ENCODE data around the gene NRXN2.

Gene NRXN2

DNA sequence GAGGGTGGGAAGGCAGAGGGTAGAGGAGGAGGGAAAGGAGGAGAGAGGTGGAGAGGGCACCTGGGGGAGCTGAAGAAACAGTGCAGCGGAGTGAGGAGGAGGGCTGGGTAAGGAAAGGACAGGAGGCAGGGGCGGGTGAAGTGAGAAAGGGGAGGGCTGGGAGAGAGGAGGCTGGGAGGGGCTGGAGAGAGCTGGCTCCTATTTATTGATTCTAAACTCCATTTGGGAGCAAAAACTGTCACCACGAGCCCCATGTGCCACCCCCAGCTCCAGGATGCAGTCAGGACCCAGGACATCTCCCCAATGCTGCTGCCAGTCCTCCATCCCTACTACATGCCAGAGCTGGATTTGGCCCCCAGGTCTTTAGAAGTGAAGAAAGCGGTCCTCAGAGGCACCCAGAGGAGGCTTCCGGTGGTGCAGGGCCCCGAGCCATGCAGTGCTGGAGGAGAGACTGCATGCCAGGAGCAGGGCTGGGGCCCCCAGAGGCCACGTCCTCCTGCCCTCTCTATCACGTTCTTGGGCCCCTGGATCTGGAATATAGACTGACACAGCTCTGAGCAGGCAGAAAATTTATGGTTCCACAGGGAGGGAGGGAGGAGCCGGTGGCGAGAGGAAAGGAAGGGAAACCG, 78.2 kb downstream of the NRXN2 start:
- DNase-seq: no peak

DNA sequence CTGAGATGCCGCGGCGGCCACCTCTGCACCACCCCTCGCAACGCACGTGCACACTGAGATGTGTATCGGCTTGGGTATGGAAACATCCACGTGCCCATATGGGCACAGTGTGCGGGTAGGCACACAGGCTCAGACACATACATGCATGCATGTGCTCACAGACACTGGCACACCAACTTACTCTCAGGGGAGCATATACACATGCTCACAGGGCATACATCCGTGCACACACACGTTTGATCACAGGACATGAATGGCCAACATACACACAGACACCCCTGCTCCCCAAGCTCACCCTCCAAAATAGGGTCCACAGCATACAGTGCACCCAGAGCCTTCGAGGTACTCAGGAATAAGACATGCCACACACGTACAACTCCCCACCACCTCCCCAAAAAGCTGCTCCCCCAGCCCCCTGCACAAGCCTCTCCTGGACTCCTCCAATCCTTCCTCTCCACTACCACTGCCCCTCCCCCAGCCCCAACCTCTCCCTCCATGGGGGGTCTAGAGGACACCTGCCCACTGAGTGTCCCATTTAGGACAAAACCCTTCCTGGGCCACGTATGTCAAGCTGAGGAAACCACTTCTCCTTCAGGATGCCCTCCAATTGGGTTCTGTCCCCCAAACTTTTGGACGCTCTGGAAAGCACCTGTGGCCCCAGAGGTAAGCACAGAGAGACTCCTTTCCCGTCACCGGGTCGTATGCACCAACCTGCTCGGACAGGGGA, 78.9 kb downstream of the NRXN2 start:
- DNase-seq: no peak

DNA sequence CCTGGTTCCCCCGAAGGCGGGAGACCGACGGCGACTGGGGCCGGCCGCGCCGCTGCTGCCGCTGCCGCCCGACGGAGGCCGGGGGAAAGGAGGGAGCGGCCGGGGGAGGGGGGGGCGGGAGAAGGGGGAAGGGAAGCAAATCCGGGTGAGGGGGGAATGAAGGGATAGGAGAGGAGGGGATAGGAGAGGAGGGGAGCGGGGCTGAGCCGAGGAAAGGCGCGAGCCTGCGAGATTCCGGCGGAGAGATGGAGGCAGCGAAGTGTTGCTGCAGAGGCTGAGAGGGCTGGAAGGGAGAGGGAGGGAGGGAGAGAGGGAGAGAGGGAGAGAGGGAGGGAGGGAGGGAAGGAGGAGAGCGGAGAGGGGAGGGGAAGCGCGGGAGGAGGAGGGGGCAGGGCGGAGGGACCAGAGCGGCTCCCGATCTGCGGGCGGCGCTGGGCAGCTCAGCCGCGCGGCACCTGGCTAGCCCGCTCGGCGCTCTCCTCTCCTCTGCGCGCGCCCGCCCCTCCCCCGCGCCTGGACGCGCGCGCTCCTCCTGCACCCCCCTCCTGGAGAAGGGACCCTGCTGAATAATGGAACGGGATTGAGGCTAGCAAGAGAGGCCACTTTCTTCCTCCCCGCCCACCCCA, 79.6 kb downstream of the NRXN2 start:
- no peak for DNase-seq

DNA sequence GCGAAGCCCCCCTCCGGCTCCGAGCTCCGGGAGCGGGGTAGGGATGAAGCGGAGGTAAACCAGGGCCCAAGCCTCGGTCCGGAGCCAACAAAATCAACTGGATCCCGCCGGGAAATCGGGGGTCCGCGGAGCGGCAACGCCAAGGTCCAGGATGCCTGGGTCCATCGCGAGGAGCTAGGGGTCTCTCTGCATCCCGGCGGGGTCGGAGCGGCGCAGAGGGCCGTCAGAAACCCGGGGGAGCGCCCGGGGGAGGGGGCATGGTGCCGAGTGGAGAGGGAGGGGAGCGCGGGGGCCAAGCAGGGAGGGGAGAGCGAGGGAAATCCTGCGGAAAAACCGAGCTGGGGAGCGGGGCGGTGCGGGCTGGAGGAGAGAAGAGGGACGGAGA, 80.1 kb downstream of the NRXN2 start:
- no peak for DNase-seq

DNA sequence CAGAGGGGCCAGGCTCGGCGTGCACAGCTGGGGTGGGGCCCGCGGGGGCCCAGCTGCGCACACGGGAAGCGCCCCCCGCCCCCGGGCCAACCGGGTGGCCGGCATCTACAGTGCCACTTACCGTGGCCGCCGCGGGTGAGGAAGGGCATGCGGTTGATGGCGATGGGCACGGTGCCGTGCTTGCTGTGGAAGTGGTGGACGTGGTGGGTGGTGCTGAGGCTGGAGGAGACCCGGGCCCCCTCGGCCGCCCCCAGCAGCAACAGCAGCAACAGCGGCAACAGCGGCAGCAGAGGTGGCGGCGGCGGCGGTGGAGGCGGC, 80.6 kb downstream of the NRXN2 start:
- no peak for DNase-seq

DNA sequence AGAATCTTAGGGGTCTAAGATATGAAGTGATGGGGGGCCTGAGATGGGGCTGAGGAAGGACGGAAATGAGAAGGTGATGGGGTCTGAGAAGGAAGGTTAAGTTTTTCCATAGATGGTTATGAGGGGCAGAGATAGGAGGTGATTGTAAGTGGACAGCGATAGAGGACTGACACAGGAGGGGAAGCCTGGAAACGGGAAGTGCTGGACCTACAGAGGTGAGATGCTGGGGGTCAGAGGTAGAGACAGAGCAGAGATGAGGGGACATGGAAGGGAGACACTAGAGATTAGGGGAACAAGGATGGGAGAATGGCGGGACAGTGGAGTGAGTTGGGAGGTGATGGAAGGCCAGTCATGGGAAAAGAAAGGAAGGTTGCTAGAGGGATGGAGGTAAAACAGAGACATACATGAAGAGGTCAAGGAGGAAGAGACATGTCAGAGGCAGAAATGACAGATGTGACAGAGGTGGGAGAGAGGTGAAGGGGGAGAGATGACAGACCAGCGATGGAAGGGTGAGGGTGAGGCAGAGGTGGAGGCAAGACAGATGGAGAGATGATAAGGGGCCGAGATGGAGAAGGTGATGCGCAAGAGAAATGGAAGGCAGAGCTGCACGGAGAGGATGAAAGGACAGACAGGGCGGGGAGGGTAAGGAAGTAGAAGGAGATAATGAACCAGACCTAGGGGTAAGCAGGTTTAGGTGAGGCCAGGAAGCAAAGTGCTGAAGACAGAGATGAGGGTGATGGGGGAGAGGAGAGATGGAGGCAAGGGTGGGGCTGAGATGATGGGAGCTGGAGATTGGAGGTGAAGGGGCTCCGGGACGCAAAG, 81.2 kb downstream of the NRXN2 start:
- no peak for DNase-seq

DNA sequence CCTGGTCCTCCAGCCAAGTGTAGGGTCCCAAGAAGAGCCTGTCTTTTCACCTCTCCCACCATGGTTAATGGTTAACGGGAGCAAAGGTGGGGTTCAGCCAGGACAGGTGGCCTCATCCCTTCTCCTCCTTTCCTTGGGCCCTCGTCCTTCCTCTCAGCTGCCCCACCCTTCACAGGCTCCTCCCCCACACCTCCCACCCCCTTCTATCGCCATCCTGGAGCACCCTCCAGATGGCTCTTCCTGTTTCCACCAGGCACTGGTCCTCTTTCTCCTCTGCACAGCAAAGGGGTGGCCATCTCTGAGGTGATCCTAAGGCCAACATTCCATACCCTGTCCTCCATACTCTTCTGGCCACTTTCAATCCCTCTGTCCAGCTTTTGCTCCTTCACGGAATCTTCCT, 83.1 kb downstream of the NRXN2 start:
- no peak for DNase-seq

DNA sequence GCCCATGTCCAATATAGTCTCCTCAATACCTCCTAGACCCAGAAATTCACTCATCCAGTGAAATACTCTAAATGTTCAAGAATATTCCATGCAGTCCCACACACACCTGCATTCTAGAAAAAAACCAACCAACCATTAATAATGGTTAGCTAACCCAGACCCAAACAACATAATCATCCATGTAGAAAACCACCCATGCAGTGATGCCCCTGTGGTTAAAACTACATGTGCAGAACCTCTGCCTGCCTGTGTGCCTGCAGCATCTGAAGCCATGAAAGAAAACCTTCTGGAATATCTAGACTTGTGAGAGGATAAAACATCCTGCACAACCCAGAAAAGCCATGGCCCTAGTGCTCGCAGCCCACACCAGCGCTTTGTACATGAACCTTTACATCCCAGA, 84.2 kb downstream of the NRXN2 start:
- DNase-seq: no peak

DNA sequence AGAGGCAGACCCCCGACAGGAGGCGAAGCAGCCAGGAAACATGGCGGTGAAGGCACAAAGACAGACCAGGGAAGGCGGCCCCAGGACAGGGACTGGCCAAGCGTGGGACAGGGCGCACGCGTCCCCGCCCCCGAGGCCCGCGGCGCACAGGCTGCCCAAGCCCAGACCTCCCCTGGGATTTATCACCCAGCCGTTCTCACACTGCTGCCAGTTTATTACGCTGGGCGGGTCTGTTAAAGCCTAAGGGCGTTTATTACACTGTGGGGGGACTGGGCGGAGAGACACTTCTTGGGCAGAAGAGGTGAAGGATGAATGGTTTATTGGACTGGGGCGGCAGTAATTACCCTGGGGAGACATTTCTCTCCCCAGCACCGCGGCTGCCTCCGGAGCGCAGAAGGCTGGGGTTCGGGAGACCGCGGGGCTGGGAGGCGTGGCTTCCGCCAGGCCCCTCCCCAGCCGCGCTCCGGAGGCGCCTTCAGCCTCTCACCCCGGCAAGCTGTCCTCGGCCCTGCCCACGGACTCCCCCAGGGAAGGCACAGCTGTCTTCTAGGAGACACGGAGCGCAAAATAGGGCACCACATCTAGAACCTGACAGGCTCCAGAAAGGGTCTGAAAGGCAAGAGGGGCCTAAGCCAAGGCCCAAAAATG, 84.9 kb downstream of the NRXN2 start:
- DNase-seq: no peak

DNA sequence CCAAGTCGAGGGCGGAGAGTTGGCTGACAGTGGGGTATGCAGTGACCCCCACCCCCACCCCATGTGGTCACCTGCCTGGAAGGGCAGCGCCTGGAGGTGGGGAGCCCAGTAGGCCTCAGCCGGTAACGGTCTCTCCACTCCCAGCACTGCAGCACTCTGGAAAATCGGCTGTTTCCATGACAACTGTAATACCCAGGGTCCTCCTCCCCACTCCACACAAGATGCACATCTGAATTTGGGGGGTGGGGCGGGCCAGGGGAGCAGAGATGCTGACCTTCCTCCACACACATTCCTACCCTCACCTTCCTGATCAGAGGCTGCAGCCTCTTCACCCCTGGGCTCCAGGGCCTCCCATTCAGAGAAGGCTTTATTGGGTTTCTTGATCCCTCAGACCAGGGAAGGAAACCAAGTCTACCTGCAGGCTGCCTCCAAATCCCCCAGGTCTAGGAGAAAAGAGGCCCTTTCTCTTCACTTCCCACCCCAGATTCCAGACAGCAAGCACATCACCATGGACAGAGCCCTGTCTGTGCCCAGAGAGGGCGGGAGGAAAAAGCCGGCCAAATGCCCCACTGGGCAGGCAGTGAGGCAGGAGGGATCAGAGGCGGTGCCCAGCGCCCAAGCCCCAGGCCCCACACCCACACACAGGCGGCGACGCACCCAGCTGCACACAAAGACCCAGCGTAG, 85.5 kb downstream of the NRXN2 start:
- no peak for DNase-seq

DNA sequence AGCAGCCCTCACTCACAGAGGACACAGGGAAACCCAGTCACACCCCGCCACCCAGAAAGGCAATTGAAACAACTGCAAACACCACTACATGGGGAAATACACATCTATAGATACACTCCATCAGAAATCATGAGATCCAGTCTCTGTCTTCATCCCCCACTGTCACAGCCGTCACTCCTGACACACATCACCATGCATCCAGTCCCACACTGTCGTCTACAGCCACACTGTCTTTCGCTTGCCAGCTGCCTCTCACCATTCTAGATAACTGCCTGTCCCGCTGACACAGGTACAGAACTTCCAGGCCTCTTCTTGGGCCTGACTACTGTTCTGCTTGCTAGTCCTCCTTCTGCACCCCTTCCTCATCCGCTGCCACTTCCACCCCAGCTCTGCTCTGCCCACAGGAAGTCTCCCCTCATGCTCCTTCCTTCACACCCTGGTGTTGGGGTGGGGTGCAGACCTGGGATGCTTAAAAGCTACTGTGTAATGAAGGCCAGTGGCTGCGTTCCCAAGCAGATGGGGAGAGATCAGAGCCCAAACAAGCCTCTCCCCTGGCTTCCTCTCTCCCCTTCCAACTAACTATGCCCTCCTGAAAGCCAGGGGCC, 89.3 kb downstream of the NRXN2 start:
- DNase-seq: no peak

DNA sequence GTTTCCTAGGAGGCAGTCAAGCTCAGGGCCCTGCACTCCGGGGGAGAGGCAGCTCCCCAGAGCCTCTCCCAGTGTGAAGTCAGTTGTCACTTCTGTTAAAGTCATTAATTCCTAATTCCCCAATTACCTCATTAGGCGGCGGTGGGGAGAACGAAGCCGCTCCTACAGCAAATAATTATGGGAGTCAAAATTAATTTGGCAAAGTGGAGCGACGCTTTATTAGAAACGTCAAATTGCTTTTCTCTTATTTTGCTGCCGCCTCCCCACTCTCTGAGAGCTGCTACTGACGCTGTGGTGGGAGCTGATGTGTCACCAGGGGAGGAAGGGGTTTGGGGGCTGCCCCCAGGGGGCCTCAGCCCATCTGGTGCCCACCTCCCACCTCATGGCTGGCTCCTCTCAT, 90.3 kb downstream of the NRXN2 start:
- no peak for DNase-seq

DNA sequence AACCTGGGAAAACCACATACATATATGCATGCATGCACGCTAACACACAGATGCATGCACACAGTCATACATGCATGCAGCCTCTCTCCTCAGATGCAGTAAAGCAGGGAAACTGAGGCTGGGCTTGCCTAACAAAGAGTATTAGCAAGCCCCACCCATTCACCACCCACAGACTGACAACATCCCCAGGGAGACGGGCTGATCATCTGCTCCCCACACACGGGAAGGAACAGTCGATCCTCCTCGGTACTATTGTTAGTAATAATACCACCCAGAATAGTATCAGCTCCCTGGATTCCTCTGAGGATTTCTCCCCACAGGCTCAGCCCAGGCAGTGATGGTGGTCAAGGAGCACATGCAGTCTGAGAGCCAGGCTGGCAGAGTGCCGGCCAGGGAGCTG, 90.8 kb downstream of the NRXN2 start:
- no peak for DNase-seq

DNA sequence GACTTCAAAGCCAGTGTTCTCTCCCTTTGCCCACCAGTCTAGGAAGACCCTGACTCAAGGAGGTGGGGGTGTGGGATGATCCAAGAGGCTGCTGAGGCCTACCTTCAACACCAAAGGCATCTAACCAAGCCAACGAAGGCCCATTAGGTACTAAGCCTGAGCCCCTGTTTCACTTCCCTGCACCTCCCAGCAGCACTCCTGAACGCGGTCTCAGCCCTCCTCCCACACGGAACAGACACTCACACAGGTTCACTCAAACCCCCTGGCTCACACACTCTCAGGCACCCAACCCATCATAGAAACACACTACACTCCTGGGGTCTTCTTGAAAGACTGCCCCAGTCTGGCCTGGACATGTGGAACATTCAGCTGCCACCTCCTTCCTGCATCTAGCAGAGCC, 91.3 kb downstream of the NRXN2 start:
- DNase-seq: no peak

DNA sequence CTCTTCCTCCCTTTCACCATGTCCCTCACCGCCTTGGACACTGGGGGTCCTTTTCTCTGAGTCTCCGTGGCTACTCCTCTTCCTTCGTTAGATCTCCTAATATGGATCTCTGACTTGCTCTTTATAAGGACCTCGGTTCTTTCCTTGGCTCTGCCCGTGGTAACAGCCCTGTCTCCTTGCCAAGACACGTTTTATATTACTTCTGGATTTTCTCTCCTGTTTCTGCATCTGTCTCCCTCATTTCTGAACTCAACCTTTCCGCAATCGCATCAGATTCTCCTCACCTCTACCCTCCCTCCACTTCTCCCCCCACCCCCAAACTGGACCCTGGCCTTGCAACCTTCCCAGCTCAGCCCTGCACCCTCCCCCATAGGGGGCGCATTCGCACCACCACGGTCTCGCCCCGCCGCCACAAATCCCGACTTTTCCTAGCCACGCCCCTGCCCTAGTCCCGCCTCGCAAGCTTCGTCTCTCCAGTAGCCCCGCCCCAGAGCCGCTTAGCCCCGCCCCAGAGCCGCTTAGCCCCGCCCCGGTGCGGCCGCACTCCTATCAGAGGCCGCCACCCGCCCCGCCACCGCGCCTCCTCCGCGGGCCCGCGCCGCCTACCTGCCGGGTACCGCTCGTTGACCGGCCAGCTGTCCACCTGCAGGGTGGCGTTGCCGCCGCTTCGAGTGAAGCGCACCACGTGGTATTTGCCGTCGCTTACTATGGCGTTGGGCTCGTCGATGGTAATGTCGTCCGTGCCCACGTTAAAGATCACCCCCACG, 93.0 kb downstream of the NRXN2 start:
- no peak for DNase-seq

DNA sequence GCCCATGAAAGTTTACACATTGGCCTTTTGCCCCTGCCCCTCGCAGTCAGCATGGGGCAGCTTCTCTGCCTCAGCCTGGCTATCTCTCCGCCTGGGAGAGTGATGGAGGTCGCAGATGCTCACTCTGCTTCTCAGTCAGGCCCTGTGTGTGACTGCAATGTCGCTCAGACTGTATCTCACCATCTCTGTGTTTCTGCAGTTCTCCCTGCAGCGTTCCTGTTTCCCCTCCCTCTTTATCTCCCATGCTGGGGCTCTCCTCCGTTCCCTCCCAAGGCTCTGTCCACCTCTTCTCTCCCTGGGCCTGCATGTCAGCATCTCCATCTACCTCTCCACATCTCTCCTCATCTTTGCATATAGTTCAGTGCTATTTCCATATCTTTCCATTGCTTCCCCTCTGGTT, 93.9 kb downstream of the NRXN2 start:
- no peak for DNase-seq

DNA sequence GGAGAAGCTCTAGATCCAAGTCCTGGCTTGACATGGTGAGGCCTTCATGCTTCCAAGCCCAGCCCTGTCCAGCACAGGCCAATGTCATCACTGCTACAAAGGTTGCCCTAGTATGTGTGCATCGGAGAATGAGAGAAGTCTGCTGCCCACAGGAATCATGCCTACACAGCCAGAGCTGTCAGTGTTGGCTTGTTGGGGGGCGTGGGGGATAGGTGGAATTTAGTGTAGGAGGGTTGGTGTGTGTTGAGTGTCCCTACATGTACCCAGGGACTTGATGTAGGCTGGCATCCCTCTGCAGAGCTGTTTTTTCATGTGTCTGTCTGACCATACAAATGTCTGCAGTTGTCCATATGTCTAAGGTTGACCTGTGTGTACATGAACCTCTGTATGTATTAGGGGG, 94.4 kb downstream of the NRXN2 start:
- no peak for DNase-seq

DNA sequence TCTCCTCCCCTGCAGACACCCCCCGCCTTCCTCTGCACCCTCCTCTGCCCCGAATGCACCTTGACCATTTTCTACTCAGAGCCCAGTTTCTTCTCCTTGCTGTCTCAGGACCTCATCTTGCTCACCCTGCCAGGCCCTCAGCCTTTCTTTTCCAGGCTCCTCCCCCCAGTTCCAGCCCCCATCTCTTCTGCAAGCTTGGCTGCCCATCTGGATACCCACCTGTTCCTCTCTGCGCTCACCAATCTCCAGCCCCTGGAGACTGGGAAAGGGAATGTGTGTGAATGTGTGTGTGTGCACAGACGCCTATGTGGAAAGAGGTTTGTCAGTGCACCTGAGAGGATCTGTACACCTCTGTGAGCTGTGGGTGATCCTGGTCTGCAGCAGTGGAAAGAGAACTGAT, 95.6 kb downstream of the NRXN2 start:
- no peak for DNase-seq

DNA sequence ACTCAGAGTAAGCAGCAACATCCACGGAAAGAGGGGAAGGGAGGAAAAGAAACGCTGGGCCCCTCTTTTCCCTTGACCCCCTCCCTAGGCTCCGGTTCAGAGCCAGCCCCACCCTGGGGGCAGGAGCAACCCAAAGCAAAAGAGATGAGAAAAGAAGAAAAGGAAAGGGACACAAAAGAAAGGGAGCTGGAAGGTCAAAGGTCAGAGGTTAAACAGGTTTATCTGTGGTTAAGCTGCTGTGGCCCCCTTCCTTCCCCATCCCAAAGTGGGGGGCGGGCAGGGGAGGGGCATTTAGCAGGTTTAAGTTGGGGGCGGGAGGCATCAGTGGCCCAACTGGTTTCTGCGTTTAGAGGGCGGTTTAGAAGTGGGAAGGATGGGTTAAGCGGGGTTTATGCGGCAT, 96.4 kb downstream of the NRXN2 start:
- no peak for DNase-seq

DNA sequence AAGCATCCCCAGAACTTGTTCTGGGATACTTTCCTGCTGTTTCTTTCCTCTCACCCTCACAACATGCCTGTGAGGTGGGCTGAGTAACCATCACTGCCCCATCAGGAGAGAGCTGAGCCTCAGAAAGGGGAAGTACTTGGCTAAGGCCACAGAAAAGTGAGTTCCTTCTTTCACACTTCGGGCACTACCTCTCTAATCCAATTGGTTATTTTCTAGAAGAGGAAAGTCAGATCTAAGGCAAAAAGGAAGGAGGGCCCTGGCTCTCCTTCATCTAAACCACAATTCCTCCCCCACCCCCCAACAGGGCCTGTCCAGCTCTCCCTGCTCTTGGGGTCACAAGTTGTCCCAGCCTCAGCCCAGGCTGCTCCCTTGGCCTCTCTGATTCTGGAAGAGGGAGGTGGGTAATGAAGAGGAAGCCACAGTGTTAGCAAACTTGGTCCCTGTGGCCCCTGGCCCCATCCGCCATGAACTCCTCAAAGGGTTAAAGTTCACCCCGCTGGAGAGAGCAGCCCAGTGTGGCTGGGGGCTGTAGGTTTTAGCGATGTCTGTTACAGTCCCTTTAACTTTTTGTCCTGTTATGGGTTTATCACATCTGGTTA, 98.0 kb downstream of the NRXN2 start:
- DNase-seq: no peak

DNA sequence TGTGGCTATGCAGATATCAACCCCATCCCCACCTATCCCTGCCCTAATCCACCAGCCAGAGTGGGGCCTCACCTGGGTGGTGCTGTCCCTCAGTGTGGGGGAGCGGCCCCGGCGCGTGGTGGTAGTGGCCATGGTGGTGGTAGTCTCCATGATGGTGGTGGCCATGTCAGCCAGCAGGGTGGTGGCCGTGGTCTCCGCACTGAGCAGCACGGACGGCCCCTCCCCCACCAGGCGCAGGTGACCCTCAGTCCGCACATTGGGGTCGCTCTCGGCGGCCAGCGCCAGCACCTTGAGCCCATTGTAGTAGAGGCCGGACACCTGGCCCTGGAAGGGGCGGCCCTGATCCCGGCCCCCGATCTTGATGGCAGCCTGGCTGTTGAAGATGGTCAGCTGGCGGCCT, 100.3 kb downstream of the NRXN2 start:
- no peak for DNase-seq

Data from NCI-H187 (cell line).